Endothelial cell of umbilical vein (primary cell): Measurements from ENCODE around the gene NANOGP8. TPM values are rescaled to one million over a fixed set of nuclear protein-coding genes. Genes with fewer than 3 reads are reported as not detected.

Experiments used
- BruUV-seq: library from RNA; stranded (reverse); fragments of 400-500 nt; replicated peaks from 2 replicates; lab custom pipeline; 2021; lab: Mats Ljungman, UMichigan
- CTCF ChIA-PET: fragments of 300-600, 350-600 bp; sonication (Branson Sonifier 250); formaldehyde crosslinking; loops from one replicate; lab custom pipeline; 2021; ENCODE audit warnings: antibody characterized with exemption, inconsistent platforms; lab: Charles Lee
- POLR2A ChIA-PET: fragments of 300-600, 350-600 bp; sonication (Branson Sonifier 250); formaldehyde crosslinking; loops from one replicate; lab custom pipeline; 2021; ENCODE audit warnings: antibody characterized with exemption, inconsistent platforms; lab: Charles Lee
- DNase-seq: peaks from one replicate; pipeline ENCODE4 v3.0.0-alpha.2; 2011; ENCODE audit warnings: low read depth, low spot score
- FAIRE-seq: peaks from 2 replicates; lab custom pipeline; 2011; peaks lifted over from hg19 to GRCh38; lab: Jason Lieb, UNC
- H2AFZ ChIP-seq: 2 replicates; pipeline ENCODE4 v1.6.0; 2012; ENCODE audit warnings: low read depth, low read length, control low read depth, inconsistent platforms
- H3K27ac ChIP-seq: 2 replicates; pipeline ENCODE4 v1.5.1; 2011; ENCODE audit warnings: low read depth, mild to moderate bottlenecking, control low read depth, low read length, moderate library complexity; ENCODE audit not compliant: insufficient read depth
- H3K27me3 ChIP-seq, 2 experiments: 2 replicates each; pipeline versions ENCODE4 v1.6.0 to v1.6.1; 2011; ENCODE audit warnings: low read length in 2 of 2, mixed read lengths in 1 of 2; ENCODE audit not compliant: control insufficient read depth in 2 of 2, insufficient read depth in 2 of 2
- H3K36me3 ChIP-seq, 2 experiments: 2 replicates in 1 of 2; 3 replicates in 1 of 2; pipeline ENCODE4 v1.5.1; 2011; ENCODE audit warnings: low read length in 2 of 2, mild to moderate bottlenecking in 1 of 2, moderate library complexity in 1 of 2; ENCODE audit not compliant: control insufficient read depth in 2 of 2, insufficient read depth in 2 of 2; ENCODE audit errors: extremely low read depth in 1 of 2
- H3K4me1 ChIP-seq: 3 replicates; pipeline ENCODE4 v1.5.1; 2011; ENCODE audit warnings: mild to moderate bottlenecking, low read length; ENCODE audit not compliant: control insufficient read depth, insufficient read depth; ENCODE audit errors: extremely low read depth
- H3K4me2 ChIP-seq: 2 replicates; pipeline ENCODE4 v1.6.1; 2011; ENCODE audit warnings: low read length, control low read depth, mixed read lengths; ENCODE audit not compliant: insufficient read depth
- H3K4me3 ChIP-seq, 3 experiments: fragments of 200-600 bp in 1 of 3; sonication (generic), shearing (Covaris generic) in 1 of 3; replicated peaks in 1 of 3; 2 replicates each; pipeline ENCODE4 v1.5.1; 2011 to 2016; ENCODE audit warnings: control low read depth in 3 of 3, low read length in 3 of 3, mild to moderate bottlenecking in 2 of 3, inconsistent platforms in 1 of 3, low read depth in 1 of 3, moderate library complexity in 1 of 3; ENCODE audit not compliant: insufficient read depth in 1 of 3
- H3K79me2 ChIP-seq: 2 replicates; pipeline ENCODE4 v1.6.0; 2012; ENCODE audit warnings: low read length, inconsistent platforms; ENCODE audit not compliant: control insufficient read depth, insufficient read depth
- H3K9ac ChIP-seq: replicated peaks from 2 replicates; pipeline ENCODE3; 2011; ENCODE audit warnings: low read length, control low read depth; ENCODE audit not compliant: insufficient read depth; ENCODE audit errors: extremely low read depth
- H3K9me1 ChIP-seq: replicated peaks from 3 replicates; pipeline ENCODE4 v1.6.0; 2011; ENCODE audit warnings: mild to moderate bottlenecking, low read length; ENCODE audit not compliant: control insufficient read depth, insufficient read depth; ENCODE audit errors: extremely low read depth
- H3K9me3 ChIP-seq: replicated peaks from 2 replicates; pipeline ENCODE4 v1.5.1; 2012; ENCODE audit warnings: low read length, inconsistent platforms; ENCODE audit not compliant: control insufficient read depth, insufficient read depth
- H4K20me1 ChIP-seq: replicated peaks from 2 replicates; pipeline ENCODE3; 2011; ENCODE audit warnings: mild to moderate bottlenecking, low read length; ENCODE audit not compliant: control insufficient read depth, insufficient read depth; ENCODE audit errors: extremely low read depth
- CTCF ChIP-seq, 2 donors: IDR thresholded peaks; 1 replicate in 1 of 2; 2 replicates in 1 of 2; pipeline ENCODE4 v1.5.1; 2011; ENCODE audit warnings: low read length in 2 of 2, mild to moderate bottlenecking in 2 of 2, moderate library complexity in 2 of 2, control low read depth in 1 of 2, inconsistent platforms in 1 of 2, low read depth in 1 of 2; ENCODE audit not compliant: insufficient read depth in 1 of 2; ENCODE audit errors: extremely low read depth in 1 of 2
- EZH2 ChIP-seq: IDR thresholded peaks from 2 replicates; pipeline ENCODE4 v1.6.1; 2012; ENCODE audit warnings: borderline replicate concordance, low read depth, mild to moderate bottlenecking, moderate library complexity, low read length, inconsistent platforms; ENCODE audit not compliant: severe bottlenecking
- FOS ChIP-seq: IDR thresholded peaks from 2 replicates; pipeline ENCODE4 v1.6.1; 2011; ENCODE audit warnings: mild to moderate bottlenecking, low read length, moderate library complexity, borderline replicate concordance; ENCODE audit not compliant: insufficient read depth
- GATA2 ChIP-seq: IDR thresholded peaks from 2 replicates; pipeline ENCODE4 v1.7.0; 2011; ENCODE audit warnings: low read depth, mild to moderate bottlenecking, moderate library complexity, mixed read lengths, low read length; ENCODE audit not compliant: insufficient read length, insufficient read depth
- JUN ChIP-seq: IDR thresholded peaks from 2 replicates; pipeline ENCODE4 v1.6.1; 2011; ENCODE audit warnings: borderline replicate concordance, low read depth; ENCODE audit not compliant: insufficient read length, insufficient read depth
- MAX ChIP-seq: IDR thresholded peaks from 2 replicates; pipeline ENCODE4 v1.6.1; 2011; ENCODE audit not compliant: insufficient read depth, insufficient read length
- MYC ChIP-seq: IDR thresholded peaks from one replicate; pipeline ENCODE4 v1.6.1; 2011; ENCODE audit warnings: mild to moderate bottlenecking, low read depth, low read length
- POLR2A ChIP-seq: IDR thresholded peaks from 2 replicates; pipeline ENCODE4 v1.6.1; 2012; ENCODE audit warnings: low read depth, mild to moderate bottlenecking, control low read depth, low read length
- POLR2AphosphoS5 ChIP-seq: IDR thresholded peaks from 2 replicates; pipeline ENCODE4 v1.6.1; 2012; ENCODE audit warnings: low read depth, mild to moderate bottlenecking, control low read depth, low read length, moderate library complexity; ENCODE audit not compliant: insufficient read depth
- dilution Hi-C: fragments of 300-500 bp; cut with MboI; formaldehyde crosslinking; loops from one replicate; pipeline ENCODE4 v1.15.0; 2019; ENCODE audit warnings: low sequenced_read_pairs; ENCODE audit not compliant: extremely low pct_ligation_motif_present
- intact Hi-C: fragments of 100-400 bp; cut with micrococcal nuclease; formaldehyde crosslinking; loops from one replicate; pipeline ENCODE4 v1.10.0; 2022
- polyA plus RNA-seq, 4 experiments: library from polyadenylated mRNA; depleted of rRNA in 3 of 4; stranded (reverse) in 3 of 4; unstranded in 1 of 4; fragments of >200 nt; gene quantifications; 2 replicates each; pipeline versions ENCODE4 v1.2.1 to v1.2.3, GENCODE V29; 2011 to 2012; ENCODE audit warnings: missing spikeins in 1 of 4
- total RNA-seq: library from RNA; stranded (reverse); gene quantifications from 2 replicates; pipeline ENCODE4 v1.2.3, GENCODE V29; 2021

Gene NANOGP8
- total and polyA plus RNA-seq, 2 donors (not counting 3 experiments of a cell fraction or from before 2014, with no cell fraction given), result not detected

- Histone ChIP-seq H3K9ac (no peak overlapping the region), H3K79me2 (no peaks in the 10 kb centered on the region), H3K36me3 (no peaks in the 10 kb centered on the region), H4K20me1 (no peaks in the 10 kb centered on the region), H3K9me1 (no peaks in the 10 kb centered on the region), H3K9me3 (no peaks in the 10 kb centered on the region), H3K4me3 (no peak overlapping the region), H3K4me1 (no peaks in the 10 kb centered on the region), H3K27ac (no peak overlapping the region), H3K27me3 (peaks cover 0 to 2% of the 10 kb centered on the region in 2 experiments), H2AFZ (no peak overlapping the region), H3K4me2 (no peak overlapping the region)
- DNase-seq (no peak), FAIRE-seq (no peak)
- dilution Hi-C loops, result no loop called here
- no TSS peak for BruUV-seq
- POLR2A ChIA-PET, result no interaction called here
- intact Hi-C loops, result no loop called here
- CTCF ChIA-PET, result no interaction called here
- TF ChIP-seq EZH2 (no peak), MYC (no peak), CTCF (IDR thresholded peaks at IDR 0.05; ENCODE audit: extremely low read depth in 1 of 2, insufficient read depth in 1 of 2, low read depth in 1 of 2, low read length in 2 of 2) (no peak), MAX (no peak), POLR2AphosphoS5 (no peak), JUN (no peak), GATA2 (no peak), FOS (no peak), POLR2A (no peak)
Measured at GRCh38 chr15:35047996-35048395, 37.1 kb downstream of the NANOGP8 start.
